ENCODE results near the gene GALNT17. TPM values are rescaled to one million over a fixed set of nuclear protein-coding genes. Genes with fewer than 3 reads are reported as not detected.
A peak's percentile ranks its signal among the peaks of the same experiment; 100 is the strongest.
"Not testable (repeated sequence)": the region's sequence is repeated elsewhere in the genome, so short reads cannot be mapped to it uniquely, and the experiment has no call there.

GALNT17 gene
- total and polyA plus RNA-seq, 12 donors, result 15.1 to 87.0 (median 55.4) TPM

- Histone ChIP-seq H3K4me3 (no peak overlapping the region), H3K9me3 (no peaks in the 10 kb centered on the region), H3K27ac (peak overlapping the region in 1 of 10 donors; percentile 11), H3K36me3 (no peaks in the 10 kb centered on the region), H3K27me3 (no peaks in the 10 kb centered on the region), H3K4me1 (peaks cover 0 to 19% (median 3%) of the 10 kb centered on the region in 9 donors)
- intact Hi-C loops (cut with DNase I), result no loop called here
- WGBS, 2 donors, result 79 to 91% methylated on average over 1 of the region's 1 CpG
- TF ChIP-seq CTCF (IDR thresholded peaks at IDR 0.05), result no peak
- no peak for DNase-seq
- no peak for ATAC-seq
These were observed 494.3 kb downstream of the GALNT17 start for GRCh38 chr7:71626206-71626605.

GRCh38 chr7:71627651-71628050 lies 495.7 kb downstream of the GALNT17 start:
- WGBS, 2 donors, result 58 to 60% methylated on average over 7 of the region's 7 CpGs
- ATAC-seq, result no peak
- TF ChIP-seq CTCF (IDR thresholded peaks at IDR 0.05), result no peak
- Histone ChIP-seq H3K4me3 (no peak overlapping the region), H3K27ac (no peak overlapping the region), H3K4me1 (peaks cover 0 to 20% (median 3%) of the 10 kb centered on the region in 9 donors), H3K9me3 (no peaks in the 10 kb centered on the region), H3K36me3 (no peaks in the 10 kb centered on the region), H3K27me3 (no peaks in the 10 kb centered on the region)
- intact Hi-C loops (cut with DNase I), result no loop called here
- no peak for DNase-seq

- intact Hi-C loops (cut with DNase I), result loop anchor here in 1 of 10 donors (10.0 kb wide), 1 partner anchor 396 kb away; no protein-coding TSS in a partner anchor
- no peak for TF ChIP-seq CTCF (IDR thresholded peaks at IDR 0.05)
- no peaks in the 10 kb centered on the region for H3K27me3 ChIP-seq
- peaks cover 0 to 27% (median 9%) of the 10 kb centered on the region in 9 donors for H3K4me1 ChIP-seq
- ATAC-seq (peak in 6 of 8 donors; percentile 56 to 93 (median 84)), DNase-seq (peak in 1 of 2 donors; percentile 17)
- peak overlapping the region in 8 of 10 donors; percentile 20 to 77 (median 68) for H3K27ac ChIP-seq
- WGBS, 2 donors, result 51 to 67% methylated on average over 4 of the region's 4 CpGs
- H3K9me3 ChIP-seq, result no peaks in the 10 kb centered on the region
- no peaks in the 10 kb centered on the region for H3K36me3 ChIP-seq
- no peak overlapping the region for H3K4me3 ChIP-seq
These were observed 498.6 kb downstream of the GALNT17 start for GRCh38 chr7:71630516-71630915.

- peak overlapping the region in 6 of 10 donors; percentile 32 to 71 (median 55) for H3K27ac ChIP-seq
- H3K4me1 ChIP-seq, result peaks cover 0 to 32% (median 9%) of the 10 kb centered on the region in 9 donors
- H3K9me3 ChIP-seq, result no peaks in the 10 kb centered on the region
- WGBS, 2 donors, result 19 to 30% methylated on average over 6 of the region's 6 CpGs
- H3K36me3 ChIP-seq, result no peaks in the 10 kb centered on the region
- DNase-seq (no peak), ATAC-seq (peak in 1 of 8 donors; percentile 17)
- H3K4me3 ChIP-seq, result no peak overlapping the region
- no peaks in the 10 kb centered on the region for H3K27me3 ChIP-seq
- intact Hi-C loops (cut with DNase I), result loop anchor here in 1 of 10 donors (10.0 kb wide), 1 partner anchor 399 kb away; no protein-coding TSS in a partner anchor
- no peak for TF ChIP-seq CTCF (IDR thresholded peaks at IDR 0.05)
These were observed 501.6 kb downstream of the GALNT17 start for GRCh38 chr7:71633551-71634008.

- Histone ChIP-seq H3K27ac (peak overlapping the region in 2 of 10 donors; percentile 35 to 43), H3K4me1 (peaks cover 0 to 24% (median 8%) of the 10 kb centered on the region in 9 donors)
- H3K9me3 ChIP-seq, H3K4me3 ChIP-seq, H3K27me3 ChIP-seq, ATAC-seq, DNase-seq, H3K36me3 ChIP-seq: not testable (repeated sequence)
- 55 to 72% methylated on average over 3 of the region's 3 CpGs for WGBS, 2 donors
- intact Hi-C loops (cut with DNase I), result loop anchor here in 1 of 10 donors (10.0 kb wide), 1 partner anchor 401 kb away; no protein-coding TSS in a partner anchor
These were observed 503.9 kb downstream of the GALNT17 start for GRCh38 chr7:71635849-71636248.
